HepG2 (cell line): Measurements from ENCODE around the gene BBIP1. TPM values are rescaled to one million over a fixed set of nuclear protein-coding genes. Genes with fewer than 3 reads are reported as not detected.
A peak's percentile ranks its signal among the peaks of the same experiment; 100 is the strongest.

Source experiments
- ATAC-seq: fragments of 200-7000 bp; cut with Tn5 transposase; 3 replicates; pipeline ENCODE4 v1.9.1; 2020; ENCODE audit warnings: mild to moderate bottlenecking, moderate library complexity
- BruUV-seq: library from RNA; stranded (reverse); fragments of 400-500 nt; replicated peaks from 2 replicates; lab custom pipeline; 2021; lab: Mats Ljungman, UMichigan
- CTCF ChIA-PET: fragments of 300-600 bp; formaldehyde crosslinking; extraction: SDS; loops from one replicate; lab custom pipeline; 2021; ENCODE audit warnings: low total read pairs, inconsistent platforms, low intra/inter-chr PET ratio; lab: Yijun Ruan, JAX
- POLR2A ChIA-PET: fragments of 350-600 bp; sonication (Branson Sonifier 250); formaldehyde crosslinking; loops from one replicate; lab custom pipeline; 2020; ENCODE audit warnings: antibody characterized with exemption, inconsistent platforms; lab: Yijun Ruan, JAX
- DNase-seq: peaks from one replicate; pipeline ENCODE4 v3.0.0-alpha.2; 2015; ENCODE audit warnings: low spot score
- FAIRE-seq: peaks from 3 replicates; lab custom pipeline; 2011; peaks lifted over from hg19 to GRCh38; lab: Jason Lieb, UNC
- H2AFZ ChIP-seq: one replicate; pipeline ENCODE4 v1.6.1; 2011; ENCODE audit warnings: low read length, inconsistent platforms
- H3K27ac ChIP-seq: fragments of 300-600 bp; 3 replicates; pipeline ENCODE4 v1.8.0; 2011; ENCODE audit warnings: mixed run types, mild to moderate bottlenecking, mixed read lengths, low read length, inconsistent platforms; ENCODE audit not compliant: insufficient read depth; ENCODE audit errors: extremely low read length
- H3K27me3 ChIP-seq, 2 experiments: fragments of 200-600 bp in 1 of 2; 2 replicates in 1 of 2; 3 replicates in 1 of 2; pipeline versions ENCODE4 v1.6.0 to v1.8.0; 2011; ENCODE audit warnings: low read length in 2 of 2, mild to moderate bottlenecking in 2 of 2, moderate library complexity in 2 of 2, inconsistent platforms in 1 of 2; ENCODE audit not compliant: insufficient read depth in 2 of 2, control insufficient read depth in 1 of 2
- H3K36me3 ChIP-seq, 2 experiments: fragments of 200-600 bp in 1 of 2; replicated peaks in 1 of 2; 2 replicates in 1 of 2; 3 replicates in 1 of 2; pipeline versions ENCODE4 v1.5.1 to v1.8.0; 2011; ENCODE audit warnings: low read length in 2 of 2, inconsistent platforms in 1 of 2; ENCODE audit not compliant: insufficient read depth in 2 of 2, control insufficient read depth in 1 of 2
- H3K4me1 ChIP-seq: 2 replicates; pipeline ENCODE4 v1.5.1; 2012; ENCODE audit warnings: low read length, inconsistent platforms; ENCODE audit not compliant: insufficient read depth
- H3K4me2 ChIP-seq: 2 replicates; pipeline ENCODE4 v1.6.0; 2011; ENCODE audit warnings: low read depth, low read length, inconsistent platforms
- H3K4me3 ChIP-seq, 3 experiments: fragments of 200-600 bp in 1 of 3; sonication (generic), shearing (Covaris generic) in 1 of 3; replicated peaks in 1 of 3; 2 replicates each; pipeline ENCODE4 v1.5.1; 2011 to 2016; ENCODE audit warnings: low read length in 3 of 3, inconsistent platforms in 2 of 3, low read depth in 2 of 3, mild to moderate bottlenecking in 2 of 3, control low read depth in 1 of 3, mixed read lengths in 1 of 3; ENCODE audit not compliant: insufficient read depth in 1 of 3
- H3K79me2 ChIP-seq: one replicate; pipeline ENCODE4 v1.6.1; 2011; ENCODE audit warnings: low read length, inconsistent platforms; ENCODE audit not compliant: insufficient read depth
- H3K9ac ChIP-seq: 2 replicates; pipeline ENCODE4 v1.6.0; 2011; ENCODE audit warnings: mild to moderate bottlenecking, low read depth, low read length, inconsistent platforms; ENCODE audit not compliant: insufficient read depth
- H3K9me3 ChIP-seq: 2 replicates; pipeline ENCODE4 v1.5.1; 2012; ENCODE audit warnings: mild to moderate bottlenecking, low read length
- H4K20me1 ChIP-seq: 2 replicates; pipeline ENCODE4 v1.6.0; 2011; ENCODE audit warnings: inconsistent platforms, mild to moderate bottlenecking, low read length, moderate library complexity; ENCODE audit not compliant: insufficient read depth
- MIER3 ChIP-seq: IDR thresholded peaks from 2 replicates; pipeline ENCODE4 v1.6.1; 2016; ENCODE audit warnings: missing compliant biosample characterization, borderline replicate concordance
- NFE2 ChIP-seq: sonication (generic); formaldehyde crosslinking; IDR thresholded peaks from 2 replicates; pipeline ENCODE4 v1.4.0; 2020; ENCODE audit warnings: missing genetic modification reagents
- RBM39 ChIP-seq: fragments of 200-400 bp; formaldehyde crosslinking; IDR thresholded peaks from one replicate; pipeline ENCODE4 v1.6.1; 2018; ENCODE audit warnings: antibody characterized with exemption, mild to moderate bottlenecking, low read depth, low read length; ENCODE audit not compliant: poor library complexity, severe bottlenecking
- TMF1 ChIP-seq: sonication (generic); formaldehyde crosslinking; IDR thresholded peaks from 2 replicates; pipeline ENCODE4 v1.8.1; 2022; ENCODE audit warnings: low read depth, missing genetic modification reagents
- WIZ ChIP-seq: sonication (generic); formaldehyde crosslinking; IDR thresholded peaks from 2 replicates; pipeline ENCODE4 v1.5.1; 2020; ENCODE audit warnings: mild to moderate bottlenecking, missing genetic modification reagents
- ZNF143 ChIP-seq: sonication (generic); formaldehyde crosslinking; IDR thresholded peaks from 2 replicates; pipeline ENCODE4 v1.4.0; 2020; ENCODE audit warnings: missing genetic modification reagents
- ZNF629 ChIP-seq: sonication (generic); formaldehyde crosslinking; conservative IDR thresholded peaks from 2 replicates; pipeline ENCODE4 v1.5.0; 2020; ENCODE audit warnings: missing genetic modification reagents
- WGBS: methylation state at CpG from one replicate; pipeline ENCODE4 v1.1.6; 2017; ENCODE audit warnings: low lambda C conversion rate; 5-methylcytosine and 5-hydroxymethylcytosine counted together
- in situ Hi-C: cut with HindIII; loops from 2 replicates; pipeline ENCODE4 v1.10.0; 2017; ENCODE audit warnings: low pct_unique_long_range_greater_than_20kb; ENCODE audit not compliant: extremely low pct_ligation_motif_present
- intact Hi-C: fragments of 100-400 bp; cut with micrococcal nuclease; formaldehyde crosslinking; loops from one replicate; pipeline ENCODE4 v1.10.0; 2022; ENCODE audit not compliant: unreplicated experiment
- polyA plus RNA-seq, 8 experiments: library from polyadenylated mRNA; depleted of rRNA in 3 of 8; stranded (reverse) in 7 of 8; unstranded in 1 of 8; fragments of >200 nt; fragmentation: Illumina TruSeq in 4 of 8; extraction: Trizol in 4 of 8; gene quantifications; 2 replicates each; pipeline versions ENCODE4 v1.2.1 to v1.2.3, GENCODE V29; 2011 to 2016; ENCODE audit warnings: low read depth in 4 of 8, missing spikeins in 1 of 8, mixed read lengths in 1 of 8; ENCODE audit not compliant: insufficient read depth in 1 of 8
- total RNA-seq, 5 experiments: library from RNA; depleted of rRNA; stranded (reverse); fragments of >200 nt; fragmentation: Illumina TruSeq; extraction: Trizol; gene quantifications; 2 replicates each; pipeline ENCODE4 v1.2.3, GENCODE V29; 2016; ENCODE audit warnings: low read depth in 1 of 5
- TF ChIP-seq, protein P1 (sequence below): sonication (generic); formaldehyde crosslinking; IDR thresholded peaks from 2 replicates; pipeline ENCODE4 v1.4.0; 2020; ENCODE audit warnings: missing genetic modification reagents, mild to moderate bottlenecking, borderline replicate concordance
- TF ChIP-seq, protein P2 (sequence below): sonication (generic); formaldehyde crosslinking; conservative IDR thresholded peaks from 2 replicates; pipeline ENCODE4 v1.8.0; 2022; ENCODE audit warnings: mild to moderate bottlenecking, moderate library complexity, missing genetic modification reagents
- TF ChIP-seq, protein P3 (sequence below): sonication (generic); formaldehyde crosslinking; conservative IDR thresholded peaks from 2 replicates; pipeline ENCODE4 v1.8.0; 2022; ENCODE audit warnings: missing genetic modification reagents

BBIP1 gene
- total and polyA plus RNA-seq, 2 of the 13 experiments (the other 11 are each of a cell fraction or from before 2014, with no cell fraction given) = 18.3 to 24.1 TPM

DNA sequence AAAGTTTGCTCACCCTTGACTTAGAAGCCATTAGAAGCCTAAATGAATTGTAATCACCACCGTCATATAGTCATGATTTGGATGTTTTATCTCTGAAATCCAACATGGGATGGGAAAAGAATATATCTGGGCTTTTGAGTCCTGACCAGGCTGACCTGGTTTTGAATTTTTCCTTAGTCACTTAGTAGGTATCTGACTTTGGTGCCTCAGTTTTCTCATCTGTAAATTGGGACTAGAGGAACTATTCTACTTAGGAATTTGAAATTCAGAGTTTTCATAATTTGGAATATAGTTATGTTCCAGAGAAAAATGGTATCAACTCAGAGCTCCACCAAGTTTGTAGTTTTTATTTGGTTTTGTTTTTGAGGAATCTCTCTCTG lies 41.3 kb upstream of the BBIP1 start:
- H3K79me2 ChIP-seq = peaks cover 22% of the 10 kb centered on the region
- intact Hi-C loops = no loop called here
- no peak overlapping the region for H3K4me2 ChIP-seq
- ATAC-seq = no peak
- H3K9ac ChIP-seq = no peak overlapping the region
- peaks cover 6% of the 10 kb centered on the region; the same call in 1 of the 2 replicates for H4K20me1 ChIP-seq
- no TSS peak for BruUV-seq
- CTCF ChIA-PET = no interaction called here
- no peaks in the 10 kb centered on the region for H3K9me3 ChIP-seq
- in situ Hi-C loops = no loop called here
- H3K4me1 ChIP-seq = no peaks in the 10 kb centered on the region
- no peaks in the 10 kb centered on the region for H3K27me3 ChIP-seq
- FAIRE-seq = no peak
- no peak for DNase-seq
- no peak overlapping the region for H3K4me3 ChIP-seq
- TF ChIP-seq MIER3 (CRISPR knock-in tag) (no peak), ZNF629 (CRISPR knock-in tag) (peak; percentile 80)
- no peak overlapping the region for H3K27ac ChIP-seq
- POLR2A ChIA-PET = no interaction called here
- no peak overlapping the region for H2AFZ ChIP-seq
- peaks cover 1 to 3% of the 10 kb centered on the region in 2 experiments; a peak in 1 of 5 replicates for H3K36me3 ChIP-seq
- WGBS = 100% methylated on average over 1 of the region's 1 CpG

DNA sequence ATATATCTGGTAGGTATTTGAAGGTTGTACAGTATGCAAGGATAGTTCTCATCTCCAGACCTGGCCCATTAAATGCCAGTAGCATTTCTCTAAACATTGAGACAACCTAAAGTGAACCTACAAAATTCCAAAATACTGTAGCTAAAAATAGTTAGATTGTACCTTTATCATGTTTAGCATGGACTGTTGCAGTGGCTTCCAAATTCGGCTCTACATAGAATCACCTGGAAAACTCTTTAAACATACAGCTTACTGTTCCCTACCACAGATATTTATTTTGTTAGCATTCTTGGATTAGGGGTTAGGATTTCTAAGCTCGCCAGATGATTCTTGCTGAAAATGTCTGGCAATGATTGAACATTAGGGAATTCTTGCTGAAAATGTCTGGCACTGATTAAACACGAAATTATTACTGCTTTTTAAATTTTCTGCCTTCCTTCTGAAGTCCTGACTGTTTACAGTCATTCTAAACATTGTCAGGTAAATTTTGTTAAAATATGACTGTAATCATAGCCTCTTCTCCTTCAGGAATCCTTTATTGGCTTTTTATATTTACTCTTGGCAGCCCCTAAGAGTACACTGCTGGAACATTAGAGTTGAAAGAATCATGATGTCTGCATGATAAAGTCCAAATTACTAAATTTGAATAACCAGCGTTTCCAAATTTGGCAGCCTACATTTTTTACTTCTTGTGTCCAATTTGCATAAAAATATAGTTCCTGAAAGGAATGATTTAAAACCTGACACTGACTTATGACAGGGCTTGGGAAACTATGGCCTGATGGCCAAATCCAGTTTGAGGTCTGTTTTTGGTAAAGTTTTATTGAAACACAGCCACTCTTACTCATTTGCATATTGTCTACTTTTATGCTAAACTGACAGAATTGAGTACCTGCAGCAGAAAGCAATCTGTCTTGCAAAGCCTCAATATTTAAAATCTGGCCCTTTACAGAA lies 40.7 kb upstream of the BBIP1 start:
- no peak overlapping the region for H3K27ac ChIP-seq
- intact Hi-C loops (loop anchor here (1.0 kb wide), 1 partner anchor 41 kb away; no protein-coding TSS in a partner anchor), in situ Hi-C loops (no loop called here)
- no peak overlapping the region for H3K4me3 ChIP-seq
- no peak for ATAC-seq
- H4K20me1 ChIP-seq = peaks cover 6% of the 10 kb centered on the region; the same call in 1 of the 2 replicates
- 87% methylated on average over 4 of the region's 4 CpGs for WGBS
- no peaks in the 10 kb centered on the region for H3K9me3 ChIP-seq
- no peak overlapping the region for H3K9ac ChIP-seq
- peaks cover 0 to 1% of the 10 kb centered on the region in 2 experiments; a peak in 1 of 5 replicates for H3K36me3 ChIP-seq
- H3K4me2 ChIP-seq = no peak overlapping the region
- no TSS peak for BruUV-seq
- no peak for FAIRE-seq
- no peaks in the 10 kb centered on the region for H3K4me1 ChIP-seq
- no peaks in the 10 kb centered on the region for H3K27me3 ChIP-seq
- DNase-seq = no peak
- peaks cover 25% of the 10 kb centered on the region for H3K79me2 ChIP-seq
- no peak overlapping the region for H2AFZ ChIP-seq
- ChIA-PET POLR2A (no interaction called here), CTCF (no interaction called here)
- TF ChIP-seq, protein P1, sequence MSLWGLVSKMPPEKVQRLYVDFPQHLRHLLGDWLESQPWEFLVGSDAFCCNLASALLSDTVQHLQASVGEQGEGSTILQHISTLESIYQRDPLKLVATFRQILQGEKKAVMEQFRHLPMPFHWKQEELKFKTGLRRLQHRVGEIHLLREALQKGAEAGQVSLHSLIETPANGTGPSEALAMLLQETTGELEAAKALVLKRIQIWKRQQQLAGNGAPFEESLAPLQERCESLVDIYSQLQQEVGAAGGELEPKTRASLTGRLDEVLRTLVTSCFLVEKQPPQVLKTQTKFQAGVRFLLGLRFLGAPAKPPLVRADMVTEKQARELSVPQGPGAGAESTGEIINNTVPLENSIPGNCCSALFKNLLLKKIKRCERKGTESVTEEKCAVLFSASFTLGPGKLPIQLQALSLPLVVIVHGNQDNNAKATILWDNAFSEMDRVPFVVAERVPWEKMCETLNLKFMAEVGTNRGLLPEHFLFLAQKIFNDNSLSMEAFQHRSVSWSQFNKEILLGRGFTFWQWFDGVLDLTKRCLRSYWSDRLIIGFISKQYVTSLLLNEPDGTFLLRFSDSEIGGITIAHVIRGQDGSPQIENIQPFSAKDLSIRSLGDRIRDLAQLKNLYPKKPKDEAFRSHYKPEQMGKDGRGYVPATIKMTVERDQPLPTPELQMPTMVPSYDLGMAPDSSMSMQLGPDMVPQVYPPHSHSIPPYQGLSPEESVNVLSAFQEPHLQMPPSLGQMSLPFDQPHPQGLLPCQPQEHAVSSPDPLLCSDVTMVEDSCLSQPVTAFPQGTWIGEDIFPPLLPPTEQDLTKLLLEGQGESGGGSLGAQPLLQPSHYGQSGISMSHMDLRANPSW = no peak
- TF ChIP-seq, protein P2, sequence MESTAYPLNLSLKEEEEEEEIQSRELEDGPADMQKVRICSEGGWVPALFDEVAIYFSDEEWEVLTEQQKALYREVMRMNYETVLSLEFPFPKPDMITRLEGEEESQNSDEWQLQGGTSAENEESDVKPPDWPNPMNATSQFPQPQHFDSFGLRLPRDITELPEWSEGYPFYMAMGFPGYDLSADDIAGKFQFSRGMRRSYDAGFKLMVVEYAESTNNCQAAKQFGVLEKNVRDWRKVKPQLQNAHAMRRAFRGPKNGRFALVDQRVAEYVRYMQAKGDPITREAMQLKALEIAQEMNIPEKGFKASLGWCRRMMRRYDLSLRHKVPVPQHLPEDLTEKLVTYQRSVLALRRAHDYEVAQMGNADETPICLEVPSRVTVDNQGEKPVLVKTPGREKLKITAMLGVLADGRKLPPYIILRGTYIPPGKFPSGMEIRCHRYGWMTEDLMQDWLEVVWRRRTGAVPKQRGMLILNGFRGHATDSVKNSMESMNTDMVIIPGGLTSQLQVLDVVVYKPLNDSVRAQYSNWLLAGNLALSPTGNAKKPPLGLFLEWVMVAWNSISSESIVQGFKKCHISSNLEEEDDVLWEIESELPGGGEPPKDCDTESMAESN (CRISPR knock-in tag) = no peak
- TF ChIP-seq NFE2 (no peak), RBM39 (no peak), TMF1 (no peak), WIZ (CRISPR knock-in tag) (no peak), ZNF143 (CRISPR knock-in tag) (no peak)
- TF ChIP-seq, protein P3, sequence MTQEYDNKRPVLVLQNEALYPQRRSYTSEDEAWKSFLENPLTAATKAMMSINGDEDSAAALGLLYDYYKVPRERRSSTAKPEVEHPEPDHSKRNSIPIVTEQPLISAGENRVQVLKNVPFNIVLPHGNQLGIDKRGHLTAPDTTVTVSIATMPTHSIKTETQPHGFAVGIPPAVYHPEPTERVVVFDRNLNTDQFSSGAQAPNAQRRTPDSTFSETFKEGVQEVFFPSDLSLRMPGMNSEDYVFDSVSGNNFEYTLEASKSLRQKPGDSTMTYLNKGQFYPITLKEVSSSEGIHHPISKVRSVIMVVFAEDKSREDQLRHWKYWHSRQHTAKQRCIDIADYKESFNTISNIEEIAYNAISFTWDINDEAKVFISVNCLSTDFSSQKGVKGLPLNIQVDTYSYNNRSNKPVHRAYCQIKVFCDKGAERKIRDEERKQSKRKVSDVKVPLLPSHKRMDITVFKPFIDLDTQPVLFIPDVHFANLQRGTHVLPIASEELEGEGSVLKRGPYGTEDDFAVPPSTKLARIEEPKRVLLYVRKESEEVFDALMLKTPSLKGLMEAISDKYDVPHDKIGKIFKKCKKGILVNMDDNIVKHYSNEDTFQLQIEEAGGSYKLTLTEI (CRISPR knock-in tag) = no peak
